ENCODE data around the gene GPN3. TPM values are rescaled to one million over a fixed set of nuclear protein-coding genes. Genes with fewer than 3 reads are reported as not detected.

GPN3 gene
- total RNA-seq (2012; rRNA removed) = 22.6 and 24.5 TPM in 2 replicates

DNA sequence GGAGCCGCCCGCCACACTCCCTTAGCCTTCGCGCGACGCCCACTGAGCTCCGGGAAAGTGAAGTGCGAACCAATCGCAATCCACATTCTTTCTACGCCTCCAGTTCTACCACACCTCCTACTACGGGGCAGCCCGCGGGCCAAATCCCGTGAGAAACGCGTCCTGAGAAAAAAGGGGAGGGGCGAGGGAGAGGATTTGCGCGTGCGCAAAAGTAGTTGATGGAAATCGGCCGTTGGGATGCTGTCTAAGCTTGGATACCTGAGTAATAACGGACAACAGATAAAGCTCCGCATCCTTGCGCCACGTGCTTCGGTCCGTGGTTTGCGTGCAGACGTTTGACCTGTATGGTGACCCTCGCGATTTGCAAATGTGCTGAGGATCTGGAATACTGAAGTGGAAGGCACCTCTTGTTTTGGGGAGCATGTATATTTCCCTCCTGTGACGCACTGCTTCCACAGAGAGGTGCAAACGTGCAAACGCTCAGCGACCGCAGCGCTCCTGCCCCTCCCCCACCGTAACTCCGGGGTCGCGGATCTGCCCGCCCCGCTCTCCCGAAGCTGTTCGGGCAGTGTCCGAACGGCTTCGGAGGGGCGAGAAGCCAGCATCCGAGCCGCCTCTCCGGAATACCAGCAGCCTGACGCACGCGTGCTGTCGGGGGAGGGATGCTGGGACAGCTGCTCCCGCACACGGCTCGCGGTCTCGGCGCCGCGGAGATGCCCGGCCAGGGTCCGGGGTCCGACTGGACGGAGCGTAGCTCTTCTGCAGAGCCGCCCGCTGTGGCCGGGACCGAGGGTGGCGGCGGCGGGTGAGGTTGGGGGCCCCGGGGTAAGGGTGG, at the start of gene GPN3, which contains the start of gene FAM216A:
Gene GPN3 (minus strand): TSS at position 44 of the 835 bp plus-strand sequence. CDS start 54 bp downstream, outside the sequence.
Gene FAM216A (plus strand): TSS at position 632 of the 835 bp plus-strand sequence. CDS start 31 bp downstream, at position 663.
- peak within 1 kb of the TSS; percentile 93 for H3K4me3 ChIP-seq (ENCODE audit: low read length)
- H3K36me3 ChIP-seq (ENCODE audit: insufficient read depth, low read length) = peaks cover 5% of the 10 kb centered on the region
- H3K27me3 ChIP-seq (ENCODE audit: control insufficient read depth, insufficient read depth, low read length) = no peaks in the 10 kb centered on the region
- peak within 1 kb of the TSS; percentile 92 for H3K9ac ChIP-seq (ENCODE audit: low read depth, low read length)
- H3K4me1 ChIP-seq (ENCODE audit: control insufficient read depth, insufficient read depth, low read length) = peaks cover 13% of the 10 kb centered on the region
- H3K9me3 ChIP-seq (replicated peaks; ENCODE audit: low read length) = no peaks in the 10 kb centered on the region
- peak within 1 kb of the TSS; percentile 98 for H3K4me2 ChIP-seq (ENCODE audit: low read length)

DNA sequence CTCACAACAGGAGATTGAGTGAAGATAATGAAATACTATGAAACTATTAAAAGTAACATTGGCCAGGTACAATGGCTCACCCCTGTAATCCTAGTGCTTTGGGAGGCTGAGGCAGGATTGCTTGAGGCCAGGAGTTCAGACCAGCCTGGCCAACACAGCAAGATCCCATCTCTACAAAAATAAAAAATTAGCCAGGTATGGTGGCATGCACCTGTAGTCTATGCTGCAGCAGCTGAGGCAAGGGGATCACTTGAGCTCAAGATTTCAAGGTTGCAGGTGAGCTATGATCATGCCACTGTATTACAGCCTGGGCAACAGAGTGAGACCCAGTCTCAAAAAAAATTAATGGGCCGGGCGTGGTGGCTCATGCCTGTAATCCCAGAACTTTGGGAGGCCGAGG, 48.9 kb upstream of the GPN3 start:
- H3K4me2 ChIP-seq (ENCODE audit: low read length) = no peak overlapping the region
- no peaks in the 10 kb centered on the region for H3K9me3 ChIP-seq (replicated peaks; ENCODE audit: low read length)

DNA sequence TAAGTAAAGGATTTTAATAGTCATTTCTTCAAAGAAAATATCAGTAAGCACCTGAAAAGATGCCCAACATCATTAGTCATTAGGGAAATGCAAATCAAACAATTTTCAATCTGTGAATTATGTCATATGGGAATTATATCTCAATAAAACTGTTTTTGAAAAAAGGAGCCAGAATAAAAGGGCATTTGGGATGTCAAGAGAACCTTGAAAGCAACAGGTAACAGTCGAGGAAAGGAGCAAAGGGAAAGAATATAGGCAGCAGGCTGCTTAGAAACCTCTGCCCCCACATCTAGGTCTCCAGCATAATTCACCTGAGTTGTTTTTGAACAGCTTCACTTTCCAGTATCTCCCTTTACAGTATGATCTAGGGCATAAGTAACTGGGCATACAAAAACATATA, 46.3 kb upstream of the GPN3 start:
- H3K4me1 ChIP-seq (ENCODE audit: control insufficient read depth, insufficient read depth, low read length) = peaks cover 3% of the 10 kb centered on the region
- H3K4me2 ChIP-seq (ENCODE audit: low read length) = no peak overlapping the region
- H3K9me3 ChIP-seq (replicated peaks; ENCODE audit: low read length) = no peaks in the 10 kb centered on the region
- no peaks in the 10 kb centered on the region for H3K27me3 ChIP-seq (ENCODE audit: control insufficient read depth, insufficient read depth, low read length)
- no peak overlapping the region for H3K9ac ChIP-seq (ENCODE audit: low read depth, low read length)
- no peaks in the 10 kb centered on the region for H3K36me3 ChIP-seq (ENCODE audit: insufficient read depth, low read length)
- H3K4me3 ChIP-seq (ENCODE audit: low read length) = no peak overlapping the region

More for the DNA sequence above, 48.9 kb upstream of the GPN3 start:
- no peak overlapping the region for H3K9ac ChIP-seq (ENCODE audit: low read depth, low read length)
- no peaks in the 10 kb centered on the region for H3K27me3 ChIP-seq (ENCODE audit: control insufficient read depth, insufficient read depth, low read length)
- no peaks in the 10 kb centered on the region for H3K36me3 ChIP-seq (ENCODE audit: insufficient read depth, low read length)
- peaks cover 3% of the 10 kb centered on the region for H3K4me1 ChIP-seq (ENCODE audit: control insufficient read depth, insufficient read depth, low read length)
- no peak overlapping the region for H3K4me3 ChIP-seq (ENCODE audit: low read length)

DNA sequence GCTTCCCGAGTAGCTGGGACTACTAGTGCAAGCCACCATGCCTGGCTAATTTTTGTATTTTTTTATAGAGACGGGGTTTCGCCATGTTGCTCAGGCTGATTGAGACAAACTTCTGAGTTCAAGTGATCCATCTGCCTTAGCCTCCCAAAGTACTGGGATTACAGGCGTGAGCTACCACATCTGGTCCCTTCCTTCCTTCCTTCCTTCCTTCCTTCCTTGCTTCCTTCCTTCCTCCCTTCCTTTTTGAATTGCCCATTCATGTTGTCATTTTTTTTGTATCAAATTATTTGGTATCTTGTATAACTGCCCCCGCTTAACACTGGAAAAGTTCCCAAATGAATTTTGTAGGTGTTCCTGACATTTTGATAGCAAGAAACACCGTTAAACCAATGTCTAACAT, 45.8 kb upstream of the GPN3 start:
- H3K4me3 ChIP-seq (ENCODE audit: low read length) = no peak overlapping the region
- no peaks in the 10 kb centered on the region for H3K9me3 ChIP-seq (replicated peaks; ENCODE audit: low read length)
- no peaks in the 10 kb centered on the region for H3K27me3 ChIP-seq (ENCODE audit: control insufficient read depth, insufficient read depth, low read length)
- H3K9ac ChIP-seq (ENCODE audit: low read depth, low read length) = no peak overlapping the region
- no peak overlapping the region for H3K4me2 ChIP-seq (ENCODE audit: low read length)
- no peaks in the 10 kb centered on the region for H3K36me3 ChIP-seq (ENCODE audit: insufficient read depth, low read length)
- peaks cover 3% of the 10 kb centered on the region for H3K4me1 ChIP-seq (ENCODE audit: control insufficient read depth, insufficient read depth, low read length)

DNA sequence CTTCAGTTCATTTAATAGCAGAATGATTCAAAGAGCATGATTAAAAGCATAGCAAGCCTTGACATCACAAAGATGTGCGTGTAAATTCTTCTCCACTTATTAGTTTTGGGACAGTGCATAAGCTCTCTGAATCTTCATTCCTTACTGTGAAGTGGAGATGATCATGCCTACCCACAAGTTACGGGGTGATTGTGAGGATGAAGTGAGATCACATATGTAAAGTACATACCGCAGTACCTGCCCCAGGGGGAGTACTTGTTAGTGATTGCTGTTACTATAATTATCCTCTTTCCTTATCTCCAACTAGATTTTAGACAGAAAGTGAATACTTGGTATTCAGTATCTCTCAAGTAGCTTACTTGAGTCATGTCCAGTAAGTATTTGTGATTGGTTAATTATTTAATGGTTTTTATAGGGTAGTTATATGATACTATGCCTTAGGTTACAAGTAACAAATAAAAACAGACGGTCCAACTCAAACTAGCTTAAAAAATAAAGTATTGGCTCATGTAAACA, 40.1 kb upstream of the GPN3 start:
- no peaks in the 10 kb centered on the region for H3K36me3 ChIP-seq (ENCODE audit: insufficient read depth, low read length)
- peaks cover 3% of the 10 kb centered on the region for H3K4me1 ChIP-seq (ENCODE audit: control insufficient read depth, insufficient read depth, low read length)
- no peaks in the 10 kb centered on the region for H3K27me3 ChIP-seq (ENCODE audit: control insufficient read depth, insufficient read depth, low read length)
- H3K4me3 ChIP-seq (ENCODE audit: low read length) = no peak overlapping the region
- H3K9me3 ChIP-seq (replicated peaks; ENCODE audit: low read length) = no peaks in the 10 kb centered on the region
- H3K9ac ChIP-seq (ENCODE audit: low read depth, low read length) = no peak overlapping the region
- no peak overlapping the region for H3K4me2 ChIP-seq (ENCODE audit: low read length)

DNA sequence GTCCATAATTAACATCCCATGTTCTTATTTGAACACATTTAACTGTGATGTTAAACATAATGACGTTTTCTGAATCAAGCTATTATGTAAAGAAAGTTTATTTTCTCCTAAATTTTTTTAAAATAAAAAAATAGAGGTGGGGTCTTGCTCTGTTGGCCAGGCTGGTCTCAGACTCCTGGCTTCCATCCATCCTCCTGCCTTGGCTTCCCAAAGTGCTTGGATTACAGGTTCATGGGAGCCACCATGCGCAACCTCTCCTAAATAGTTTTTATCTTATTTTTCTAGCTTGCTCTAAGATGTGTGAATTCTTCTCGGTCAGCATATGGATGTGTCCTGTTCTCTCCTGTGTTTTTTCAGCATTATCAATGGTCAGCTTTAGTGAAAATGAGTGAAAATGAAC, 37.3 kb upstream of the GPN3 start:
- no peaks in the 10 kb centered on the region for H3K27me3 ChIP-seq (ENCODE audit: control insufficient read depth, insufficient read depth, low read length)
- H3K4me2 ChIP-seq (ENCODE audit: low read length) = no peak overlapping the region
- no peak overlapping the region for H3K9ac ChIP-seq (ENCODE audit: low read depth, low read length)
- H3K9me3 ChIP-seq (replicated peaks; ENCODE audit: low read length) = no peaks in the 10 kb centered on the region
- no peaks in the 10 kb centered on the region for H3K36me3 ChIP-seq (ENCODE audit: insufficient read depth, low read length)
- H3K4me3 ChIP-seq (ENCODE audit: low read length) = no peak overlapping the region
- peaks cover 8% of the 10 kb centered on the region for H3K4me1 ChIP-seq (ENCODE audit: control insufficient read depth, insufficient read depth, low read length)

DNA sequence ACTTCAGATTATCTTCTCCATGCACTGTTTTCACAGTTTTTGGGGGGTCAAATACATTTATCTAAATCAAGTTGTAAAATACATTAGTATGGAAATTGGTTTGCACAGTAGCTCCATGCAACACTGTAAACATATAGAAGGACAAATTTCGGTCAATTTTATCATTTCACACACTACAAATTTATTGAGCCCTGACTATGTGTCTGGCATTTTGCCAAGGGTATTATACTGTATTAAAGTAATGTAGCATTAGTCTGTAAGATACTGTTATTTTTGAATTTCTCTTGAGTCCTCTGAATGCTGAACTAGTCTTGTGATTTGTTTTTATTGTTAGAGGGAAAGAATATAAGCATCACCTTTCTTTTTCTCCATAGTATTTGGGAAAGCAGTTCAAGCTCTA, 35.4 kb upstream of the GPN3 start:
- peaks cover 27% of the 10 kb centered on the region for H3K4me1 ChIP-seq (ENCODE audit: control insufficient read depth, insufficient read depth, low read length)
- no peak overlapping the region for H3K4me3 ChIP-seq (ENCODE audit: low read length)
- H3K9ac ChIP-seq (ENCODE audit: low read depth, low read length) = no peak overlapping the region
- no peak overlapping the region for H3K4me2 ChIP-seq (ENCODE audit: low read length)
- H3K9me3 ChIP-seq (replicated peaks; ENCODE audit: low read length) = no peaks in the 10 kb centered on the region
- H3K27me3 ChIP-seq (ENCODE audit: control insufficient read depth, insufficient read depth, low read length) = no peaks in the 10 kb centered on the region
- H3K36me3 ChIP-seq (ENCODE audit: insufficient read depth, low read length) = no peaks in the 10 kb centered on the region

DNA sequence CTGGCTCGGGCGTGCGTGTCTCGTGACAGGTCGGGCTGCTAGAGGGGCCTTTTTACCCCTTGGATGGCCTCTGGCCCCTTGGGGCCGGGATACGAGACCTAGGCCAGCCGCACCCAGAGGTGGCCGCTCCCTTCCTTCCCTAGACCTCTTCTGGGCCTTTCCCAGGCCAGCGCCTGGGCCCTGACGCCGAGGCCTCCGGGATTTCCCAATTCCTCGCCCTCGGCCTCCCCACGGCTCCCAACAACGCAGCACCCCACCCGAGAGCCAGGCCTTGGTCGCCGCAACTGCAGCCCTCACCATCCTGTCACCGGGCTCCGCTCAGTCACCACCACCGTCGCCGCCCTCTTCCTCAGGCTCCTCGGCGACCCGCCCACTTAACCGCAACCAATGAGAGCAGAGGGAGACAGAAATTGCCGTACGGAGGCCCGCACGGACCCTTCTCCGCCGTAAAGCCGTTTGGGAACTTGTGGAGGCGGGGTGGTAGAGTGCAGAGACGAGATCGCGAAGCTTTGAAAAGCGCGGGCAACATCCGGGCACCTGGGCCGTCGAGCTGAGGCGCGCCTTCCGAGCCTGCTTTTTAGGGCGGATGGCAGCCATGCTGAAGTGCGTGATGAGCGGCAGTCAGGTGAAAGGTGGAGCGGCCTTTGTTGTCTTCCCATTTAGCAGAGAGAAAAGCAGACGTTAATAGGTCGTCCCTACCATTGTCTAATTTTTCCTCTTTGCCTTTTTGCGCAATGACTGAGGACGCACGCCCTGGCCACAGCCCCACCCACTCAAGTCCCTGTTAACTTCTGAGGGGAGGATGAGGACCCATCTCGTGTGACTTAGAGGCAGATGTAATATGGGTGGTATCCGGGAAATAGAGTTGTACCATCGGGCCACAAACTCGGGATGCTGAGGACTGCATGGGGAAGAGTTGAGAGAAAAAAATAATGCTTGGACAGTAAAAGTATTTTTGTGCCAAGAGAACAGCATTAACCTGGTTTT, 34.0 kb upstream of the GPN3 start, which contains the start of the genes RAD9B and VPS29:
Gene RAD9B (plus strand): TSS at position 580 of the 987 bp plus-strand sequence. CDS start 7 bp downstream, at position 587.
Gene VPS29 (minus strand): TSS at position 360 of the 987 bp plus-strand sequence. CDS start 60 bp downstream, at position 300.
- H3K4me2 ChIP-seq (ENCODE audit: low read length) = peak within 1 kb of the TSS; percentile 88
- no peaks in the 10 kb centered on the region for H3K36me3 ChIP-seq (ENCODE audit: insufficient read depth, low read length)
- peak within 1 kb of the TSS; percentile 94 for H3K9ac ChIP-seq (ENCODE audit: low read depth, low read length)
- no peaks in the 10 kb centered on the region for H3K9me3 ChIP-seq (replicated peaks; ENCODE audit: low read length)
- no peaks in the 10 kb centered on the region for H3K27me3 ChIP-seq (ENCODE audit: control insufficient read depth, insufficient read depth, low read length)
- H3K4me1 ChIP-seq (ENCODE audit: control insufficient read depth, insufficient read depth, low read length) = peaks cover 28% of the 10 kb centered on the region
- H3K4me3 ChIP-seq (ENCODE audit: low read length) = peak within 1 kb of the TSS; percentile 87

DNA sequence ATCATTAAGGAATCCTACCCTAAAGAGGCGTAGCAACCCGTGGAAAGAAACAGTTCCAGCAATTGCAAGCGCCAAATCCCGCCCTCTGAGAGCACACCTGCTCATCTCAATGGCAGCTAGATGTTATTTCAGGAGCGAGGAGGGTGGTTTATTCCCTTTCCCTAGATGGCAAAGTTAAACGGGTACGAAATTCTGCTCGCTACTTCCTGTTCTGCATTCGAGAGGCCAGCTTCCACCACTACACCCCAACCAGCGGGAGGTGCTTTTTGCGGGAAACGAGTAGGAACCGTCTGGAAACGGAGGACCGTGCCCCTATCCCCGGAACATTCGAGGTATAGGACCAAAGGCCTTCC, 33.3 kb upstream of the GPN3 start:
- peak overlapping the region; percentile 88 for H3K4me2 ChIP-seq (ENCODE audit: low read length)
- H3K36me3 ChIP-seq (ENCODE audit: insufficient read depth, low read length) = peaks cover under 1% of the 10 kb centered on the region
- peak overlapping the region; percentile 94 for H3K9ac ChIP-seq (ENCODE audit: low read depth, low read length)
- H3K9me3 ChIP-seq (replicated peaks; ENCODE audit: low read length) = no peaks in the 10 kb centered on the region
- H3K27me3 ChIP-seq (ENCODE audit: control insufficient read depth, insufficient read depth, low read length) = no peaks in the 10 kb centered on the region
- peaks cover 28% of the 10 kb centered on the region for H3K4me1 ChIP-seq (ENCODE audit: control insufficient read depth, insufficient read depth, low read length)
- peak overlapping the region; percentile 87 for H3K4me3 ChIP-seq (ENCODE audit: low read length)

DNA sequence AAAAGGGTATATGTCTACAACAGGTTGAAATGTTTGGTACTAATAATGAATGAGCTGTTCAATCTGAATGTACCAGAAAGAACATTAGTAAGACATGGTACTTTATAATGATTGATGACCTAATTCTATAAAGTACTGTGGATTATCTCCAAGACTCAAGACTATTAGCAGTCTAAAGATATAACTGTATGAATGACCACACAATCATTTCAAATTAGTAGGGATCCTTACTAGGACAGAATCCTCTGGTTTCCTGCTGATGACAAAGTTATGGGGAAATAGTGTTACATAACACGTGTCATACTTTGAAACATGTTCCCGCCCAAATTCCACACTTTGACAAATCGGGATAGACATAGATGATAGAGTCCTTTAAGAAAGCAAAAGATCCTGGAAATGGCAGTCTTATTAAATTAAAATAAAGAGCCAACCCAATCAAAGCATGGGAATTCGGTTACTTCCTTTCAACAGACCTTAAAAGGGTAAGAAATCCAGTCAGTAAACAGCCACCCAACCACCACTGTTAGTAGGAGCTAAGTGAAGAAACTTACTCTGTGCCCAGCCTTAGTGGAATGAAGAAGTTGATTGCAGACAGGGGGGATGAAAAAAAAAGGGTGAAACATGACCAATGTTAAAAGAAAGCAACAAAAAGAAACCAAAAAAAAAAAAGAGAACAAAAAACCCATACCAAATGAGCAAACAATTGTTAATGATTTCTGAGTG, 31.1 kb upstream of the GPN3 start:
- Histone ChIP-seq H3K27me3 (ENCODE audit: control insufficient read depth, insufficient read depth, low read length) (no peaks in the 10 kb centered on the region), H3K9me3 (replicated peaks; ENCODE audit: low read length) (no peaks in the 10 kb centered on the region), H3K4me3 (ENCODE audit: low read length) (no peak overlapping the region), H3K36me3 (ENCODE audit: insufficient read depth, low read length) (peaks cover 16% of the 10 kb centered on the region), H3K4me2 (ENCODE audit: low read length) (peak overlapping the region; percentile 88), H3K4me1 (ENCODE audit: control insufficient read depth, insufficient read depth, low read length) (peaks cover 28% of the 10 kb centered on the region), H3K9ac (ENCODE audit: low read depth, low read length) (no peak overlapping the region)
